ENCODE results near the gene PTGES2. TPM values are rescaled to one million over a fixed set of nuclear protein-coding genes. Genes with fewer than 3 reads are reported as not detected.

Gene PTGES2
- total RNA-seq, 1 donor from 2014 or later: 39.8 TPM

DNA sequence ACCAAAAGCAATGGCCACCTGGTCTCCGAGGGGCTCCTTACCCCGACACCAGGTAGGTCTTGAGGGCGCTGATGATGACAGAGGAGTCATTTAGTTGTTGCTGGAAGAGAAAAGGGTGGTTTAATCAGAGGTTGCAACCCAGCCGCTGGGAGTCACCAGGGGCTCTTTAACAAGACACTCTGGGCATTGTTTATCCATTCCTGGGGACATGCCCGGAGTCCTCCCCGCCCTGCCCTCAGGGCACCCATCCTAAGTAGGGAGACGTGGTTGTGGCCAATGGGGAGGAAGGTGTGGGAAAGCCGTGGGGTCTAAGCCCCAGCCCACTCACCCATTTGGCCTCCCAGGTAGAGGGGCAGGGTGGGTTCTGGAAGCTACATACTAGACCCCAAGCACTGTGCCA, 3.1 kb downstream of the PTGES2 start:
- TF ChIP-seq, protein P1, sequence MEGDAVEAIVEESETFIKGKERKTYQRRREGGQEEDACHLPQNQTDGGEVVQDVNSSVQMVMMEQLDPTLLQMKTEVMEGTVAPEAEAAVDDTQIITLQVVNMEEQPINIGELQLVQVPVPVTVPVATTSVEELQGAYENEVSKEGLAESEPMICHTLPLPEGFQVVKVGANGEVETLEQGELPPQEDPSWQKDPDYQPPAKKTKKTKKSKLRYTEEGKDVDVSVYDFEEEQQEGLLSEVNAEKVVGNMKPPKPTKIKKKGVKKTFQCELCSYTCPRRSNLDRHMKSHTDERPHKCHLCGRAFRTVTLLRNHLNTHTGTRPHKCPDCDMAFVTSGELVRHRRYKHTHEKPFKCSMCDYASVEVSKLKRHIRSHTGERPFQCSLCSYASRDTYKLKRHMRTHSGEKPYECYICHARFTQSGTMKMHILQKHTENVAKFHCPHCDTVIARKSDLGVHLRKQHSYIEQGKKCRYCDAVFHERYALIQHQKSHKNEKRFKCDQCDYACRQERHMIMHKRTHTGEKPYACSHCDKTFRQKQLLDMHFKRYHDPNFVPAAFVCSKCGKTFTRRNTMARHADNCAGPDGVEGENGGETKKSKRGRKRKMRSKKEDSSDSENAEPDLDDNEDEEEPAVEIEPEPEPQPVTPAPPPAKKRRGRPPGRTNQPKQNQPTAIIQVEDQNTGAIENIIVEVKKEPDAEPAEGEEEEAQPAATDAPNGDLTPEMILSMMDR (IDR thresholded peaks at IDR 0.05; ENCODE audit: unreplicated experiment): no peak
- Mint-ChIP-seq H3K4me3 (ENCODE audit: unreplicated experiment) (no peak overlapping the region), H3K27ac (ENCODE audit: unreplicated experiment) (no peak overlapping the region), H3K27me3 (ENCODE audit: unreplicated experiment) (peaks cover 3% of the 10 kb centered on the region), H3K9me3 (ENCODE audit: unreplicated experiment) (peaks cover 7% of the 10 kb centered on the region), H3K36me3 (ENCODE audit: low read depth, unreplicated experiment) (peaks cover 3% of the 10 kb centered on the region), H3K4me1 (ENCODE audit: unreplicated experiment) (peaks cover 13% of the 10 kb centered on the region)
- no peak for DNase-seq (ENCODE audit: low spot score)

DNA sequence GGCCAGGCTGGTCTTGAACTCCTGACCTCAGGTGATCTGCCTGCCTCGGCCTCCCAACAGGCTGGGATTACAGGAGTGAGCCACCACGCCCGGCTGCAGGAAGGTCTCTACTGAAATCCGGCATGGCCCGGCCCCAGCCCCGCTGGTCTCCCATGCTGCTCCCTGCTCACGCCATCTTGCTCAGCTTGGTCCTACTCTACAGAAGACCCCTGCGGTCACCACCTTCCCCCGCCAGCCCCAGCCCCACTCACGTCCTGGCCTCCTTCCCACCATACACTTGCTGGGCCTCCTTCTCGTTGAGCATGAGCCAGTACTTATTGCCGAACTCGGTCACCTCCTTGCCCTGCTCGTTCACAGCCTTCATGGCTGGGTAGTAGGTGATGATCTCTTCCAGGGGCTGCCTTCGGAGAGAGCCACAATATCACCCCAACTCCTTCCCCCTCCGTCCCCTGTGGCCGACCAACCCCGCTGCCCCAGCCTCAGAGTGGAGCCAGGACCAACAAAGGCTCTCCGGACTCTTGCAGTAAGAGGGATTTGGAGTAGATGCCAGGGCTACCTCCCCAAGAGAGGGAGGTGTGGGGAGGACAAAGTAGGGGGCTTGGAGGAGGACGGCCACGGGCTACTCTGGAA, 4.0 kb downstream of the PTGES2 start:
- Mint-ChIP-seq H3K27ac (ENCODE audit: unreplicated experiment) (no peak overlapping the region), H3K36me3 (ENCODE audit: low read depth, unreplicated experiment) (peaks cover 3% of the 10 kb centered on the region)
- TF ChIP-seq, protein P1 (IDR thresholded peaks at IDR 0.05; ENCODE audit: unreplicated experiment): no peak

DNA sequence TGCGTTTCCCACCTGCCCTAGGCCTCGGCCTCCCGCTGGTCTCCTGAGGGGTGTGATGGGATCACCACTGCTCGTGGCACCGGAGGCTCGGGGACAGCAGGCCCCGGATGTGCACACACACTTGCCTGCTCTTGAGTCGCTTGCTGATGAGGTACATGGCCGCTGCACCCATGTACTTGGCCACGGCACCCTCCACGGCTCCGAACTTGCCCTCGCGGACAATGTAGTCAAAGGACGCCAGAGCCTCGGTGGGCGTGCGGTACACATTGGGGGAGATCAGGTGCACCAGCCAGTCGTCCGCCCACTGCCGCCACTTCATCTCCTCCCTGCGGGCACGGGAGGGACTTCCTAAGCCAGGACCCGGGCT, 4.7 kb downstream of the PTGES2 start:
- Mint-ChIP-seq H3K4me3 (ENCODE audit: unreplicated experiment) (peak overlapping the region; percentile 56), H3K4me1 (ENCODE audit: unreplicated experiment) (peaks cover 9% of the 10 kb centered on the region), H3K36me3 (ENCODE audit: low read depth, unreplicated experiment) (peaks cover 3% of the 10 kb centered on the region), H3K27ac (ENCODE audit: unreplicated experiment) (no peak overlapping the region), H3K27me3 (ENCODE audit: unreplicated experiment) (no peaks in the 10 kb centered on the region), H3K9me3 (ENCODE audit: unreplicated experiment) (no peaks in the 10 kb centered on the region)
- TF ChIP-seq, protein P1 (IDR thresholded peaks at IDR 0.05; ENCODE audit: unreplicated experiment): no peak
- no peak for DNase-seq (ENCODE audit: low spot score)

More for the DNA sequence above, 4.0 kb downstream of the PTGES2 start:
- peaks cover 9% of the 10 kb centered on the region for H3K4me1 Mint-ChIP-seq (ENCODE audit: unreplicated experiment)
- H3K9me3 Mint-ChIP-seq (ENCODE audit: unreplicated experiment): no peaks in the 10 kb centered on the region
- no peak overlapping the region for H3K4me3 Mint-ChIP-seq (ENCODE audit: unreplicated experiment)
- no peak for DNase-seq (ENCODE audit: low spot score)
- H3K27me3 Mint-ChIP-seq (ENCODE audit: unreplicated experiment): no peaks in the 10 kb centered on the region

DNA sequence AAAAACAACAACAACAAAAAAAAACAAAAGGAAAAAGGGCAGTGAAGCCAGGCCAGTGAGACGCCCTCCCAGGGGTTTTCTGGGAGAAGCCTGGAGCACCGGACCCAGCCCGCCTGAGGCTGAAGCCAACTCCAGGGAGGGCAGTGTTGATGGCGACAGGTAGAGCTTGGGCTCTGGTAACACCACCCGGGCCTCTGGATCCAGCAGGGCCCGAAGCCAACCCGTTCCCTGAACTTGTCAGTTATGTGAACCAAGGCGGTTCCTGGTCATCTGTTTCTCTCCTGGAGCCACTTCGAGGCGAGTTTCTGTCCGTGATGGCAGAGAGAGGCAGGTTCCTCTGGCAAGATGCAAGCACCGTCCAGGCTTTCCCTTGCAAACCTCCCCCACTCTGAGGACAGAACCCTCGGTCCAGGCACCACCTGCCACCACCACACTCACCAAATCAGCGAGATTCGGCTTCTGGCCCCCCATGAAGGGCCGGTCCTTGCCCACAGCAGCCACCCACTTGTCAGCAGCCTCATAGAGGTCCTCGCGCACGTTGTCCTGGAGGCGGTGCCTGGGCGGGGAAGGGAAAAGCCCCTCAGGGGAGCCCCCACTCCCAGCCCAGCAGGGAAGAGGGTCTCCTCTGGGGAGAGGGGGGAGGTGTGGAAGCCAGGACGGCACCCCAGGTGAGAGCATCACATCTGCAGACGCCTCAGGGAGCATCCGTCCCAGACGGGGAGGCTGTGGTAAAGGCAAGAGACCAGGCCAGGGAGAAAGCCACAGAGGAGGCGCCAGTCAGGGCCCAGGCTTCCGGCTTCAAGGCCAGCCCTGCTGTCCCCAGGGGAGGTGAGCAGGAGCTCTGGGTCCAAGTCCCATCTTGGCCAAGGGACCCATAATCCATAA, 5.4 kb downstream of the PTGES2 start:
- peaks cover 11% of the 10 kb centered on the region for H3K4me1 Mint-ChIP-seq (ENCODE audit: unreplicated experiment)
- no peak for DNase-seq (ENCODE audit: low spot score)
- TF ChIP-seq, protein P1 (IDR thresholded peaks at IDR 0.05; ENCODE audit: unreplicated experiment): no peak
- H3K27ac Mint-ChIP-seq (ENCODE audit: unreplicated experiment): no peak overlapping the region
- no peaks in the 10 kb centered on the region for H3K9me3 Mint-ChIP-seq (ENCODE audit: unreplicated experiment)
- peaks cover 3% of the 10 kb centered on the region for H3K36me3 Mint-ChIP-seq (ENCODE audit: low read depth, unreplicated experiment)
- H3K27me3 Mint-ChIP-seq (ENCODE audit: unreplicated experiment): peaks cover 2% of the 10 kb centered on the region
- no peak overlapping the region for H3K4me3 Mint-ChIP-seq (ENCODE audit: unreplicated experiment)

DNA sequence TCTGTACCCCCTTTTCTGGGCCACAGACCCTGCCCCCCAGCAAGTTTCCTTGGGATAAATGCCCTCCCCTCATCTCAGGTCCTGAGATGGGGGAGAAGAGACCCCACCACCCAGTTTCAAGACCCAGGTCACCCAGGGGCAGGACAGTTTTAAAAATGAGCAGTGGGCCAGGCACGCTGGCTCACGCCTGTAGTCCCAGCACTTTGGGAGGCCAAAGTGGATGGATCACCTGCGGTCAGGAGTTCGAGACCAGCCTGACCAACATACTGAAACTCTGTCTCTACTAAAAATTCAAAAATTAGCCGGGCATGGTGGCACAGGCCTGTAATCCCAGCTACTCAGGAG, 6.1 kb downstream of the PTGES2 start:
- H3K9me3 Mint-ChIP-seq (ENCODE audit: unreplicated experiment): no peaks in the 10 kb centered on the region
- TF ChIP-seq, protein P1 (IDR thresholded peaks at IDR 0.05; ENCODE audit: unreplicated experiment): no peak
- no peak overlapping the region for H3K27ac Mint-ChIP-seq (ENCODE audit: unreplicated experiment)
- H3K4me3 Mint-ChIP-seq (ENCODE audit: unreplicated experiment): no peak overlapping the region
- peaks cover 3% of the 10 kb centered on the region for H3K36me3 Mint-ChIP-seq (ENCODE audit: low read depth, unreplicated experiment)
- no peak for DNase-seq (ENCODE audit: low spot score)
- H3K27me3 Mint-ChIP-seq (ENCODE audit: unreplicated experiment): peaks cover 2% of the 10 kb centered on the region
- H3K4me1 Mint-ChIP-seq (ENCODE audit: unreplicated experiment): peaks cover 11% of the 10 kb centered on the region

Data from endothelial cell (in vitro differentiated cells).